Measurements from ENCODE around the gene ST3GAL3. TPM values are rescaled to one million over a fixed set of nuclear protein-coding genes. Genes with fewer than 3 reads are reported as not detected.

ST3GAL3 gene
- total RNA-seq, 1 donor from 2014 or later: 20.5 TPM

GRCh38 chr1:43783671-43784205 is 76.4 kb downstream of the ST3GAL3 start:
- TF ChIP-seq CTCF (IDR thresholded peaks at IDR 0.05): no peak
- intact Hi-C loops (cut with DNase I): no loop called here
- ATAC-seq (no peak), DNase-seq (no peak)
- H3K27ac ChIP-seq: no peak overlapping the region
- no peaks in the 10 kb centered on the region for H3K9me3 ChIP-seq
- no peak overlapping the region for H3K4me3 ChIP-seq
- H3K36me3 ChIP-seq: no peaks in the 10 kb centered on the region
- no peaks in the 10 kb centered on the region for H3K4me1 ChIP-seq
- no peaks in the 10 kb centered on the region for H3K27me3 ChIP-seq

GRCh38 chr1:43786201-43786958 is 79.0 kb downstream of the ST3GAL3 start:
- H3K4me1 ChIP-seq: no peaks in the 10 kb centered on the region
- no peaks in the 10 kb centered on the region for H3K9me3 ChIP-seq
- ATAC-seq: no peak
- intact Hi-C loops (cut with DNase I): no loop called here
- H3K27me3 ChIP-seq: no peaks in the 10 kb centered on the region
- H3K4me3 ChIP-seq: no peak overlapping the region
- no peaks in the 10 kb centered on the region for H3K36me3 ChIP-seq
- no peak for TF ChIP-seq CTCF (IDR thresholded peaks at IDR 0.05)
- DNase-seq: no peak
- no peak overlapping the region for H3K27ac ChIP-seq

GRCh38 chr1:43786960-43787359 is 79.6 kb downstream of the ST3GAL3 start:
- Histone ChIP-seq H3K4me3 (no peak overlapping the region), H3K27ac (no peak overlapping the region), H3K27me3 (no peaks in the 10 kb centered on the region), H3K36me3 (no peaks in the 10 kb centered on the region), H3K4me1 (no peaks in the 10 kb centered on the region), H3K9me3 (no peaks in the 10 kb centered on the region)
- TF ChIP-seq CTCF (IDR thresholded peaks at IDR 0.05): no peak
- intact Hi-C loops (cut with DNase I): no loop called here
- ATAC-seq: no peak
- DNase-seq: no peak

- H3K4me1 ChIP-seq: no peaks in the 10 kb centered on the region
- H3K36me3 ChIP-seq: no peaks in the 10 kb centered on the region
- TF ChIP-seq CTCF (IDR thresholded peaks at IDR 0.05): no peak
- no peaks in the 10 kb centered on the region for H3K27me3 ChIP-seq
- H3K4me3 ChIP-seq: no peak overlapping the region
- H3K9me3 ChIP-seq: no peaks in the 10 kb centered on the region
- no peak for ATAC-seq
- DNase-seq: no peak
- no peak overlapping the region for H3K27ac ChIP-seq
- intact Hi-C loops (cut with DNase I): loop anchor here (10.0 kb wide), 1 partner anchor 125 kb away; no protein-coding TSS in a partner anchor
These were observed 82.5 kb downstream of the ST3GAL3 start for GRCh38 chr1:43789604-43790550.

- H3K4me1 ChIP-seq: no peaks in the 10 kb centered on the region
- DNase-seq (no peak), ATAC-seq (no peak)
- H3K36me3 ChIP-seq: no peaks in the 10 kb centered on the region
- no peak for TF ChIP-seq CTCF (IDR thresholded peaks at IDR 0.05)
- no peak overlapping the region for H3K4me3 ChIP-seq
- H3K27ac ChIP-seq: no peak overlapping the region
- no peaks in the 10 kb centered on the region for H3K27me3 ChIP-seq
- H3K9me3 ChIP-seq: no peaks in the 10 kb centered on the region
- intact Hi-C loops (cut with DNase I): loop anchor here (10.0 kb wide), 1 partner anchor 124 kb away; no protein-coding TSS in a partner anchor
These were observed 83.9 kb downstream of the ST3GAL3 start for GRCh38 chr1:43791243-43791642.

All from upper lobe of right lung (tissue), 1 donor.